ENCODE results near the gene A4GALT.

GRCh38 chr22:42764895-42765363, 44.3 kb upstream of the A4GALT start:
- no peak for TF ChIP-seq CTCF (IDR thresholded peaks at IDR 0.05; ENCODE audit: insufficient read depth, low read length, poor library complexity, severe bottlenecking)
- TF ChIP-seq EZH2phosphoT487 (conservative IDR thresholded peaks at IDR 0.05; ENCODE audit: low read length): no peak
